PC-3 (cell line): Measurements from ENCODE around the gene NAT9. TPM values are rescaled to one million over a fixed set of nuclear protein-coding genes. Genes with fewer than 3 reads are reported as not detected.

Source experiments
- ATAC-seq: fragments of 200-7000 bp; cut with Tn5 transposase; 2 replicates; pipeline ENCODE4 v1.9.1; 2020; ENCODE audit warnings: mild to moderate bottlenecking, moderate library complexity
- BruUV-seq: library from RNA; stranded (reverse); fragments of 400-500 nt; replicated peaks from 2 replicates; lab custom pipeline; 2021; lab: Mats Ljungman, UMichigan
- CTCF ChIA-PET: fragments of 300-600 bp; sonication (Branson Sonifier 250); formaldehyde crosslinking; loops from one replicate; lab custom pipeline; 2022; ENCODE audit warnings: antibody characterized with exemption; lab: Charles Lee
- POLR2A ChIA-PET: fragments of 300-600 bp; sonication (Branson Sonifier 250); formaldehyde crosslinking; loops from one replicate; lab custom pipeline; 2022; ENCODE audit warnings: antibody characterized with exemption; ENCODE audit not compliant: unreplicated experiment; lab: Charles Lee
- DNase-seq: peaks from one replicate; pipeline ENCODE4 v3.0.0-alpha.2; 2015
- H2AFZ ChIP-seq: fragments of 300-600 bp; sonication (generic); 2 replicates; pipeline ENCODE4 v1.6.0; 2016; ENCODE audit warnings: antibody characterized with exemption, low read length
- H3F3A ChIP-seq: fragments of 300-600 bp; sonication (generic); one replicate; pipeline ENCODE4 v1.6.0; 2017; ENCODE audit warnings: antibody characterized with exemption, low read length, control low read depth, mild to moderate bottlenecking; ENCODE audit not compliant: unreplicated experiment
- H3K27ac ChIP-seq: fragments of 300-600 bp; sonication (generic); 2 replicates; pipeline ENCODE4 v1.5.1; 2016; ENCODE audit warnings: mild to moderate bottlenecking, low read length
- H3K27me3 ChIP-seq: fragments of 300-600 bp; sonication (generic); 2 replicates; pipeline ENCODE4 v1.6.1; 2016; ENCODE audit warnings: low read length, mixed read lengths
- H3K36me3 ChIP-seq: fragments of 300-600 bp; sonication (generic); 2 replicates; pipeline ENCODE4 v1.6.1; 2016; ENCODE audit warnings: low read depth, mixed run types, low read length, mixed read lengths
- H3K4me1 ChIP-seq: fragments of 300-600 bp; sonication (generic); 2 replicates; pipeline ENCODE4 v1.5.1; 2016; ENCODE audit warnings: low read length; ENCODE audit not compliant: insufficient read depth
- H3K4me2 ChIP-seq: fragments of 300-600 bp; sonication (generic); 2 replicates; pipeline ENCODE4 v1.6.0; 2016; ENCODE audit warnings: low read length
- H3K4me3 ChIP-seq: fragments of 300-600 bp; sonication (generic); 2 replicates; pipeline ENCODE4 v1.5.1; 2016; ENCODE audit warnings: mild to moderate bottlenecking, low read length, mixed read lengths
- H3K79me2 ChIP-seq: fragments of 300-600 bp; sonication (generic); 2 replicates; pipeline ENCODE4 v1.6.1; 2017; ENCODE audit warnings: low read length, mixed read lengths
- H3K9ac ChIP-seq: fragments of 300-600 bp; sonication (generic); 2 replicates; pipeline ENCODE4 v1.6.0; 2016; ENCODE audit warnings: mild to moderate bottlenecking, low read length
- H3K9me2 ChIP-seq: fragments of 300-600 bp; sonication (generic); replicated peaks from 2 replicates; pipeline ENCODE4 v1.6.1; 2016; ENCODE audit warnings: mixed run types, low read length, mixed read lengths
- H3K9me3 ChIP-seq: fragments of 300-600 bp; sonication (generic); 2 replicates; pipeline ENCODE4 v1.6.1; 2016; ENCODE audit warnings: low read length, mixed read lengths
- H4K20me1 ChIP-seq: fragments of 300-600 bp; sonication (generic); 2 replicates; pipeline ENCODE4 v1.6.1; 2016; ENCODE audit warnings: low read length, mixed read lengths
- CTCF ChIP-seq: fragments of 300-600 bp; sonication (generic); conservative IDR thresholded peaks from 2 replicates; pipeline ENCODE4 v1.5.1; 2017; ENCODE audit warnings: antibody characterized with exemption, low read depth, mild to moderate bottlenecking, low read length
- EZH2 ChIP-seq: fragments of 300-600 bp; sonication (generic); IDR thresholded peaks from one replicate; pipeline ENCODE4 v1.6.1; 2017; ENCODE audit warnings: antibody characterized with exemption, mild to moderate bottlenecking, low read length; ENCODE audit not compliant: unreplicated experiment
- EZH2phosphoT487 ChIP-seq: fragments of 300-600 bp; sonication (generic); IDR thresholded peaks from 2 replicates; pipeline ENCODE4 v1.6.1; 2018; ENCODE audit warnings: mild to moderate bottlenecking, antibody characterized with exemption, low read length, borderline replicate concordance
- intact Hi-C: fragments of 100-400 bp; cut with micrococcal nuclease; formaldehyde crosslinking; loops from 2 replicates; pipeline ENCODE4 v1.9.0; 2023
- total RNA-seq: library from RNA; depleted of rRNA; stranded (reverse); fragments of >200 nt; gene quantifications from 2 replicates; pipeline ENCODE4 v1.2.3, GENCODE V29; 2014

The NAT9 gene
- total RNA-seq, 1 experiment from 2014 or later, result 55.4 TPM

GRCh38 chr17:74808714-74809430 is 32.7 kb upstream of the NAT9 start:
- Histone ChIP-seq H3K9me2 (no peaks in the 10 kb centered on the region), H3K27me3 (no peaks in the 10 kb centered on the region), H3K4me2 (no peak overlapping the region), H3F3A (no peaks in the 10 kb centered on the region), H3K4me1 (no peaks in the 10 kb centered on the region), H4K20me1 (no peaks in the 10 kb centered on the region), H3K79me2 (no peaks in the 10 kb centered on the region), H2AFZ (no peak overlapping the region), H3K36me3 (no peaks in the 10 kb centered on the region), H3K4me3 (no peak overlapping the region), H3K9me3 (no peaks in the 10 kb centered on the region), H3K9ac (no peak overlapping the region), H3K27ac (no peak overlapping the region)
- ChIA-PET CTCF (no interaction called here), POLR2A (no interaction called here)
- no peak for ATAC-seq
- BruUV-seq, result no TSS peak
- intact Hi-C loops, result no loop called here
- no peak for DNase-seq
- TF ChIP-seq EZH2, result no peak
- TF ChIP-seq CTCF, result no peak
- TF ChIP-seq EZH2phosphoT487, result no peak

GRCh38 chr17:74807925-74808324 is 31.8 kb upstream of the NAT9 start:
- no peak for TF ChIP-seq CTCF
- no peak for TF ChIP-seq EZH2phosphoT487
- no peak for TF ChIP-seq EZH2
- Histone ChIP-seq H3K27me3 (no peaks in the 10 kb centered on the region), H3K4me1 (no peaks in the 10 kb centered on the region), H3K4me3 (no peak overlapping the region), H3K27ac (no peak overlapping the region), H3K9ac (no peak overlapping the region), H2AFZ (no peak overlapping the region), H3K9me2 (no peaks in the 10 kb centered on the region), H3K9me3 (no peaks in the 10 kb centered on the region), H3F3A (no peaks in the 10 kb centered on the region), H3K36me3 (no peaks in the 10 kb centered on the region), H3K4me2 (no peak overlapping the region), H3K79me2 (no peaks in the 10 kb centered on the region), H4K20me1 (no peaks in the 10 kb centered on the region)
- ATAC-seq (no peak), DNase-seq (no peak)
- CTCF ChIA-PET, result no interaction called here
- POLR2A ChIA-PET, result no interaction called here
- no TSS peak for BruUV-seq
- intact Hi-C loops, result no loop called here

GRCh38 chr17:74807441-74807840 is 31.3 kb upstream of the NAT9 start:
- POLR2A ChIA-PET, result no interaction called here
- no peak overlapping the region for H3K4me2 ChIP-seq
- H3K27ac ChIP-seq, result no peak overlapping the region
- BruUV-seq, result no TSS peak
- H3K4me1 ChIP-seq, result no peaks in the 10 kb centered on the region
- no peaks in the 10 kb centered on the region for H3F3A ChIP-seq
- H3K9me2 ChIP-seq, result no peaks in the 10 kb centered on the region
- TF ChIP-seq EZH2phosphoT487 (no peak), EZH2 (no peak), CTCF (no peak)
- no peaks in the 10 kb centered on the region for H3K9me3 ChIP-seq
- CTCF ChIA-PET, result no interaction called here
- H3K27me3 ChIP-seq, result no peaks in the 10 kb centered on the region
- no peaks in the 10 kb centered on the region for H3K79me2 ChIP-seq
- no peak overlapping the region for H3K4me3 ChIP-seq
- no peak for DNase-seq
- intact Hi-C loops, result no loop called here
- no peak overlapping the region for H3K9ac ChIP-seq
- no peak for ATAC-seq
- H4K20me1 ChIP-seq, result no peaks in the 10 kb centered on the region
- no peak overlapping the region for H2AFZ ChIP-seq
- H3K36me3 ChIP-seq, result no peaks in the 10 kb centered on the region
